AG04450 (cell line): Measurements from ENCODE around the gene TM4SF18. TPM values are rescaled to one million over a fixed set of nuclear protein-coding genes. Genes with fewer than 3 reads are reported as not detected.

ENCODE experiments used
- CTCF ChIA-PET: fragments of 300-600, 350-600 bp; formaldehyde crosslinking; extraction: SDS; loops from one replicate; lab custom pipeline; 2022; ENCODE audit warnings: antibody characterized with exemption, inconsistent platforms; lab: Charles Lee
- POLR2A ChIA-PET: fragments of 350-600 bp; formaldehyde crosslinking; extraction: SDS; loops from one replicate; lab custom pipeline; 2021; ENCODE audit warnings: antibody characterized with exemption, inconsistent platforms; lab: Yijun Ruan, JAX
- DNase-seq: peaks from one replicate; pipeline ENCODE4 v3.0.0-alpha.2; 2011; ENCODE audit warnings: low read depth, low spot score
- H3K27ac ChIP-seq: one replicate; pipeline ENCODE4 v1.5.1; 2012; ENCODE audit warnings: low read depth, low read length, control low read depth
- H3K27me3 ChIP-seq: one replicate; pipeline ENCODE4 v1.6.0; 2012; ENCODE audit warnings: low read length; ENCODE audit not compliant: control insufficient read depth, insufficient read depth
- H3K4me3 ChIP-seq: 2 replicates; pipeline ENCODE4 v1.5.1; 2011; ENCODE audit warnings: mild to moderate bottlenecking, low read depth, low read length, control low read depth
- H3K9me3 ChIP-seq: 2 replicates; pipeline ENCODE4 v1.5.1; 2012; ENCODE audit warnings: low read length; ENCODE audit not compliant: control insufficient read depth, insufficient read depth
- CTCF ChIP-seq: IDR thresholded peaks from 2 replicates; pipeline ENCODE4 v1.5.1; 2011; ENCODE audit warnings: low read depth, low read length, control low read depth, inconsistent platforms
- polyA plus RNA-seq: library from polyadenylated mRNA; depleted of rRNA; stranded (reverse); fragments of >200 nt; gene quantifications from 2 replicates; pipeline ENCODE4 v1.2.3, GENCODE V29; 2011

Gene TM4SF18
- polyA plus RNA-seq, 1 experiment = 0.09 TPM

GRCh38 chr3:149299938-149300801 is 33.3 kb downstream of the TM4SF18 start:
- peak; percentile 69 for DNase-seq
- TF ChIP-seq CTCF = no peak
- Histone ChIP-seq H3K9me3 (peaks cover 3% of the 10 kb centered on the region; the same call in 1 of the 2 replicates), H3K27me3 (no peaks in the 10 kb centered on the region), H3K27ac (peak overlapping the region; percentile 71), H3K4me3 (no peak overlapping the region)
- ChIA-PET POLR2A (no interaction called here), CTCF (no interaction called here)

GRCh38 chr3:149296972-149297371 is 36.5 kb downstream of the TM4SF18 start:
- Histone ChIP-seq H3K27ac (no peak overlapping the region), H3K4me3 (no peak overlapping the region), H3K9me3 (peaks cover 6% of the 10 kb centered on the region; the same call in 1 of the 2 replicates), H3K27me3 (no peaks in the 10 kb centered on the region)
- DNase-seq = no peak
- ChIA-PET POLR2A (no interaction called here), CTCF (interaction anchor here (1.2 to 1.5 kb wide), 2 partner anchors 21 to 341 kb away, joined by 4 read pairs; no protein-coding TSS in a partner anchor)
- TF ChIP-seq CTCF = no peak

DNA sequence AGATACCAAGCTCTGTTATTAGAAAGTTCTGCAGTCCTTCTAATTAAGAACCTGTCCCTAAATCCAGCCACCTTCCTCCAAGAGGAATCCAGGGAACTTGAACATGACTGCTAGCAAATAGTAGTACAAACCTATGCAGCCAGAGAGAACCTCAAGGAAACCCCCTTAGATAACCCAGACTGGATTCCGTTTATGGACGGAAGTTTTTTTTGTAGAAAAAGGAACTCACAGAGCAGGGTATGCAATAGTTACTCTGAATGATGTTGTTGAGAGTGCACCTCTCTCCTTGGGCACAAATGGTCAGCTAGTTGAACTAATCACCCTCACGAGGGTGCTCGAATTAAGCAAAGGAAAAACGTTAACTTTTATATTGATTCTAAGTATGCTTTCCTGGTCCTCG is 40.8 kb downstream of the TM4SF18 start:
- no peak overlapping the region for H3K27ac ChIP-seq
- DNase-seq = no peak
- no peak for TF ChIP-seq CTCF
- ChIA-PET POLR2A (no interaction called here), CTCF (interaction anchor here (1.0 kb wide), 1 partner anchor 18 kb away, joined by 3 read pairs; no protein-coding TSS in a partner anchor)
- H3K27me3 ChIP-seq = no peaks in the 10 kb centered on the region
- H3K4me3 ChIP-seq = no peak overlapping the region
- peaks cover 6% of the 10 kb centered on the region; the same call in 1 of the 2 replicates for H3K9me3 ChIP-seq

- POLR2A ChIA-PET = no interaction called here
- TF ChIP-seq CTCF = peak; percentile 37
- Histone ChIP-seq H3K9me3 (peaks cover 6% of the 10 kb centered on the region; the same call in 1 of the 2 replicates), H3K4me3 (no peak overlapping the region), H3K27ac (no peak overlapping the region), H3K27me3 (no peaks in the 10 kb centered on the region)
- no peak for DNase-seq
- CTCF ChIA-PET = interaction anchor here (0.6 kb wide), 1 partner anchor 60 kb away, joined by 4 read pairs; no protein-coding TSS in a partner anchor
Observed at GRCh38 chr3:149291178-149291577, 42.3 kb downstream of the TM4SF18 start.

DNA sequence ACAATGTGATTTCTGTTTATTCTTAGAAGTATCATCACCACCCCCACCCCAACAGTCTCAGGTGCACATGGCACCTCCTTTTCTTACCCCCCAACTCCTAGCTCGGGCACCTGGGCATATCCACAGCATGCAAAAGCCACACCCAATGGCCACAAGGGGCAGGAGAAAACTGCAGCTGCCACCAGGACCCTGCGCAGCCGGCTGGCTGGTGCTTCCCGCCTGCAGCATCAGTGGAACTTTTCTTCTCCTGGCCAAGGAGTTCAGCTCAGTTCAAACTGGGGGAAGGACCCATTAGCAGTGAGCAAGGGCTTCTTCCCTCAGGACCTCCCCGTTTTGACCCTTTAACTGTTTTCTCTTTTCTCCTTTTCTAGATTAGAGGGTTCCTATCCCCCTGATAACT is 44.8 kb downstream of the TM4SF18 start:
- Histone ChIP-seq H3K27me3 (no peaks in the 10 kb centered on the region), H3K4me3 (no peak overlapping the region), H3K9me3 (peaks cover 6% of the 10 kb centered on the region; the same call in 1 of the 2 replicates), H3K27ac (no peak overlapping the region)
- TF ChIP-seq CTCF = no peak
- no peak for DNase-seq
- ChIA-PET CTCF (no interaction called here), POLR2A (no interaction called here)
